Ovary (tissue), 9 donors: ENCODE data around the gene SUPT20HL1. TPM values are rescaled to one million over a fixed set of nuclear protein-coding genes. Genes with fewer than 3 reads are reported as not detected.
A peak's percentile ranks its signal among the peaks of the same experiment; 100 is the strongest.

Experiments used
- DNase-seq, 5 donors: peaks; one replicate each; pipeline ENCODE4 v3.0.0-alpha.2; 2019 to 2020
- H3K27ac ChIP-seq, 2 donors: fragments of 200-600 bp; one replicate each; pipeline versions ENCODE4 v1.5.1 to v1.8.0; 2019 to 2022
- H3K27me3 ChIP-seq: fragments of 200-600 bp; one replicate; pipeline ENCODE4 v1.8.0; 2022
- H3K36me3 ChIP-seq: fragments of 200-600 bp; sonication (generic); one replicate; pipeline ENCODE4 v1.5.1; 2019
- H3K4me1 ChIP-seq: one replicate; pipeline ENCODE4 v1.8.1; 2013; ENCODE audit warnings: mild to moderate bottlenecking, moderate library complexity; ENCODE audit not compliant: insufficient read depth
- H3K4me3 ChIP-seq: fragments of 200-600 bp; sonication (generic); one replicate; pipeline ENCODE4 v1.5.1; 2017
- H3K9me3 ChIP-seq, 2 donors: fragments of 200-600 bp in 1 of 2; sonication (generic) in 1 of 2; one replicate each; pipeline versions ENCODE4 v1.5.1 to v1.8.1; 2013 to 2019; ENCODE audit warnings: mild to moderate bottlenecking in 1 of 2, moderate library complexity in 1 of 2
- EP300 ChIP-seq: sonication (generic); formaldehyde crosslinking; IDR thresholded peaks from one replicate; pipeline ENCODE4 v1.6.1; 2017; ENCODE audit warnings: antibody characterized with exemption
- POLR2A ChIP-seq: fragments of 450-650 bp; IDR thresholded peaks from one replicate; pipeline ENCODE4 v1.6.1; 2017; ENCODE audit warnings: antibody characterized with exemption, mild to moderate bottlenecking, moderate library complexity
- whole genome bisulfite sequencing, 3 donors: extraction: QIAGEN DNeasy Blood & Tissue Kit in 1 of 3; methylation state at CpG; one replicate each; pipeline versions ENCODE4 v1.1.5 to v1.1.7; 2013 to 2017; 5-methylcytosine and 5-hydroxymethylcytosine counted together
- intact Hi-C, 4 donors: fragments of 100-400 bp; cut with DNase I; formaldehyde crosslinking; loops; one replicate each; pipeline versions ENCODE4 v1.11.0 to v1.15.1; 2022 to 2023
- polyA plus RNA-seq, 2 donors: library from polyadenylated mRNA; stranded (reverse); fragments of 200-250 nt in 1 of 2; fragments of 350-450 nt in 1 of 2; fragmentation: Illumina TruSeq in 1 of 2; extraction: RNeasy Lipid Tissue Mini Kit (QIAGEN cat#74804) in 1 of 2; gene quantifications; one replicate each; pipeline ENCODE4 v1.2.3, GENCODE V29; 2013 to 2014
- total RNA-seq, 7 donors: library from RNA; depleted of rRNA in 2 of 7; stranded (reverse); fragments of >200 nt in 2 of 7; fragmentation: NEBNext Ultra II Directional in 3 of 7; extraction: Animal tissue kit (Norgen Biotek cat#: 25700) in 3 of 7; gene quantifications; one replicate each; pipeline versions ENCODE4 v1.1.0 to v1.2.4, GENCODE V29; 2016 to 2023
- TF ChIP-seq, protein P1 (sequence below), 3 donors: fragments of 450-650 bp in 2 of 3; fragments of 200-600 bp in 1 of 3; IDR thresholded peaks; one replicate each; pipeline versions ENCODE4 v1.5.1 to v1.8.0; 2016 to 2022; ENCODE audit warnings: antibody characterized with exemption in 3 of 3, mild to moderate bottlenecking in 1 of 3
- donor health status: DM: no; HTN: no; CAD: no; lungs with moderate emphysema.
- donor health status: DM: no; HTN: no; CAD: no.
- donor health status: Bipolar disorder and iron deficiency.
- donor health status: DM: yes; HTN: yes; CAD: no.
- donor health status: DM: no; HTN: no; CAD: no.
- donor health status: DM: yes; HTN: yes; CAD: no.

Gene SUPT20HL1
- total and polyA plus RNA-seq, 9 donors = 0.05 to 0.25 (median 0.12) TPM; not detected in 2

- H3K27ac ChIP-seq = no peak overlapping the region
- H3K9me3 ChIP-seq = no peaks in the 10 kb centered on the region
- H3K4me1 ChIP-seq = no peaks in the 10 kb centered on the region
- no peak overlapping the region for H3K4me3 ChIP-seq
- intact Hi-C loops = no loop called here
- DNase-seq = no peak
- H3K27me3 ChIP-seq = no peaks in the 10 kb centered on the region
- TF ChIP-seq POLR2A (no peak), EP300 (no peak)
- TF ChIP-seq, protein P1, sequence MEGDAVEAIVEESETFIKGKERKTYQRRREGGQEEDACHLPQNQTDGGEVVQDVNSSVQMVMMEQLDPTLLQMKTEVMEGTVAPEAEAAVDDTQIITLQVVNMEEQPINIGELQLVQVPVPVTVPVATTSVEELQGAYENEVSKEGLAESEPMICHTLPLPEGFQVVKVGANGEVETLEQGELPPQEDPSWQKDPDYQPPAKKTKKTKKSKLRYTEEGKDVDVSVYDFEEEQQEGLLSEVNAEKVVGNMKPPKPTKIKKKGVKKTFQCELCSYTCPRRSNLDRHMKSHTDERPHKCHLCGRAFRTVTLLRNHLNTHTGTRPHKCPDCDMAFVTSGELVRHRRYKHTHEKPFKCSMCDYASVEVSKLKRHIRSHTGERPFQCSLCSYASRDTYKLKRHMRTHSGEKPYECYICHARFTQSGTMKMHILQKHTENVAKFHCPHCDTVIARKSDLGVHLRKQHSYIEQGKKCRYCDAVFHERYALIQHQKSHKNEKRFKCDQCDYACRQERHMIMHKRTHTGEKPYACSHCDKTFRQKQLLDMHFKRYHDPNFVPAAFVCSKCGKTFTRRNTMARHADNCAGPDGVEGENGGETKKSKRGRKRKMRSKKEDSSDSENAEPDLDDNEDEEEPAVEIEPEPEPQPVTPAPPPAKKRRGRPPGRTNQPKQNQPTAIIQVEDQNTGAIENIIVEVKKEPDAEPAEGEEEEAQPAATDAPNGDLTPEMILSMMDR (IDR thresholded peaks at IDR 0.05) = no peak
- H3K36me3 ChIP-seq = no peaks in the 10 kb centered on the region
- WGBS, 3 donors = 69 to 85% (median 71%) methylated on average over 2 of the region's 2 CpGs
Measured at GRCh38 chrX:24387724-24388123, 27.3 kb downstream of the SUPT20HL1 start.

- no peak for TF ChIP-seq EP300
- Histone ChIP-seq H3K4me1 (no peaks in the 10 kb centered on the region), H3K4me3 (no peak overlapping the region), H3K36me3 (no peaks in the 10 kb centered on the region), H3K27me3 (no peaks in the 10 kb centered on the region), H3K9me3 (no peaks in the 10 kb centered on the region), H3K27ac (no peak overlapping the region)
- no peak for DNase-seq
- intact Hi-C loops = loop anchor here in 1 of 4 donors (10.0 kb wide), 1 partner anchor 103 kb away; no protein-coding TSS in a partner anchor
- 66 to 73% (median 67%) methylated on average over 5 of the region's 5 CpGs for WGBS, 3 donors
Measured at GRCh38 chrX:24391389-24391788, 30.9 kb downstream of the SUPT20HL1 start.

GRCh38 chrX:24391843-24392242 is 31.4 kb downstream of the SUPT20HL1 start:
- DNase-seq = no peak
- WGBS, 3 donors = 67 to 84% (median 76%) methylated on average over 3 of the region's 3 CpGs
- Histone ChIP-seq H3K27me3 (no peaks in the 10 kb centered on the region), H3K4me1 (no peaks in the 10 kb centered on the region), H3K9me3 (no peaks in the 10 kb centered on the region), H3K36me3 (no peaks in the 10 kb centered on the region), H3K27ac (no peak overlapping the region), H3K4me3 (no peak overlapping the region)
- intact Hi-C loops = loop anchor here in 1 of 4 donors (10.0 kb wide), 1 partner anchor 103 kb away; no protein-coding TSS in a partner anchor
- TF ChIP-seq, protein P1 (IDR thresholded peaks at IDR 0.05) = no peak
- TF ChIP-seq EP300 (no peak), POLR2A (no peak)

GRCh38 chrX:24392709-24393108 is 32.3 kb downstream of the SUPT20HL1 start:
- Histone ChIP-seq H3K4me1 (peaks cover 2% of the 10 kb centered on the region), H3K9me3 (no peaks in the 10 kb centered on the region), H3K36me3 (no peaks in the 10 kb centered on the region), H3K27ac (no peak overlapping the region), H3K27me3 (no peaks in the 10 kb centered on the region), H3K4me3 (no peak overlapping the region)
- WGBS, 3 donors = 21 to 24% (median 24%) methylated on average over 6 of the region's 6 CpGs
- intact Hi-C loops = loop anchor here in 1 of 4 donors (10.0 kb wide), 1 partner anchor 102 kb away; no protein-coding TSS in a partner anchor
- no peak for TF ChIP-seq EP300
- TF ChIP-seq, protein P1 (IDR thresholded peaks at IDR 0.05) = no peak
- TF ChIP-seq POLR2A = no peak
- no peak for DNase-seq

GRCh38 chrX:24395775-24396174 is 35.3 kb downstream of the SUPT20HL1 start:
- 3 to 6% (median 3%) methylated on average over 4 of the region's 4 CpGs for WGBS, 3 donors
- Histone ChIP-seq H3K27ac (peak overlapping the region in 1 of 2 donors; percentile 44), H3K4me3 (no peak overlapping the region)

More at GRCh38 chrX:24395775-24396174, 35.3 kb downstream of the SUPT20HL1 start:
- TF ChIP-seq POLR2A = no peak
- TF ChIP-seq, protein P1 (IDR thresholded peaks at IDR 0.05) = peak; percentile 38 to 85 (median 79)
- Histone ChIP-seq H3K27me3 (no peaks in the 10 kb centered on the region), H3K4me1 (peaks cover 2% of the 10 kb centered on the region), H3K36me3 (no peaks in the 10 kb centered on the region), H3K9me3 (no peaks in the 10 kb centered on the region)
- DNase-seq = peak in 1 of 5 donors; percentile 58
- intact Hi-C loops = loop anchor here in 1 of 4 donors (10.0 kb wide), 1 partner anchor 99 kb away; no protein-coding TSS in a partner anchor
